ENCODE data around the gene ATRN.

DNA sequence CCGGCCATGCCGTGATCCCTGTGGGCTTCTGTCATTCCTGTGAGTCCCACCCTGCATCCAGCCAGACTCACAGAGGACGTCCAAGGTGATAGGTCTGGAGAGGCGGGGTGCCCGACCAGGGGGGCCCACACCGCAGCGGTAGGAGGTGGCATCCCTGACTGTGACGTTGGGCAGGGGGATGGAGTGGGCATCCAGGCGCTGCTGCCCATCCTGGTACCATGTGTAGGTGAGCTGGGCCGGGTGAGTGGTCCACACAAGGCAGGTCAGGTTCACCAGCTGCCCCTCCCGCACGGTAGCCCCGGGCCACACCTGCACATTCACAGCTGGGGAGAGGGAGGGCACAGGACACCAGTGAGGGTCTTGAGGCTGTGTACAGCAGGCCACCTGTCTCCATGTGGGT, 222.6 kb downstream of the ATRN start:
- TF ChIP-seq, protein P1, sequence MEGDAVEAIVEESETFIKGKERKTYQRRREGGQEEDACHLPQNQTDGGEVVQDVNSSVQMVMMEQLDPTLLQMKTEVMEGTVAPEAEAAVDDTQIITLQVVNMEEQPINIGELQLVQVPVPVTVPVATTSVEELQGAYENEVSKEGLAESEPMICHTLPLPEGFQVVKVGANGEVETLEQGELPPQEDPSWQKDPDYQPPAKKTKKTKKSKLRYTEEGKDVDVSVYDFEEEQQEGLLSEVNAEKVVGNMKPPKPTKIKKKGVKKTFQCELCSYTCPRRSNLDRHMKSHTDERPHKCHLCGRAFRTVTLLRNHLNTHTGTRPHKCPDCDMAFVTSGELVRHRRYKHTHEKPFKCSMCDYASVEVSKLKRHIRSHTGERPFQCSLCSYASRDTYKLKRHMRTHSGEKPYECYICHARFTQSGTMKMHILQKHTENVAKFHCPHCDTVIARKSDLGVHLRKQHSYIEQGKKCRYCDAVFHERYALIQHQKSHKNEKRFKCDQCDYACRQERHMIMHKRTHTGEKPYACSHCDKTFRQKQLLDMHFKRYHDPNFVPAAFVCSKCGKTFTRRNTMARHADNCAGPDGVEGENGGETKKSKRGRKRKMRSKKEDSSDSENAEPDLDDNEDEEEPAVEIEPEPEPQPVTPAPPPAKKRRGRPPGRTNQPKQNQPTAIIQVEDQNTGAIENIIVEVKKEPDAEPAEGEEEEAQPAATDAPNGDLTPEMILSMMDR (conservative IDR thresholded peaks at IDR 0.05; ENCODE audit: low read depth in 2 of 2) = no peak
- TF ChIP-seq POLR2AphosphoS5 (IDR thresholded peaks at IDR 0.05; ENCODE audit: low read depth) (no peak), EZH2 (IDR thresholded peaks at IDR 0.05; ENCODE audit: low read depth, unreplicated experiment) (no peak), STAT1 (IDR thresholded peaks at IDR 0.05; ENCODE audit: unreplicated experiment) (no peak), CREB1 (CRISPR knock-in tag; IDR thresholded peaks at IDR 0.05; ENCODE audit: low read depth) (no peak), EZH2phosphoT487 (IDR thresholded peaks at IDR 0.05; ENCODE audit: unreplicated experiment) (no peak)
- TF ChIP-seq, protein P2, sequence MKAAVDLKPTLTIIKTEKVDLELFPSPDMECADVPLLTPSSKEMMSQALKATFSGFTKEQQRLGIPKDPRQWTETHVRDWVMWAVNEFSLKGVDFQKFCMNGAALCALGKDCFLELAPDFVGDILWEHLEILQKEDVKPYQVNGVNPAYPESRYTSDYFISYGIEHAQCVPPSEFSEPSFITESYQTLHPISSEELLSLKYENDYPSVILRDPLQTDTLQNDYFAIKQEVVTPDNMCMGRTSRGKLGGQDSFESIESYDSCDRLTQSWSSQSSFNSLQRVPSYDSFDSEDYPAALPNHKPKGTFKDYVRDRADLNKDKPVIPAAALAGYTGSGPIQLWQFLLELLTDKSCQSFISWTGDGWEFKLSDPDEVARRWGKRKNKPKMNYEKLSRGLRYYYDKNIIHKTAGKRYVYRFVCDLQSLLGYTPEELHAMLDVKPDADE (IDR thresholded peaks at IDR 0.05) = no peak
